SK-N-MC (cell line): ENCODE results near the gene FNDC3A.

Source experiments
- EZH2 ChIP-seq: fragments of 200-600 bp; sonication (generic); IDR thresholded peaks from one replicate; pipeline ENCODE4 v1.6.1; 2017; ENCODE audit warnings: antibody characterized with exemption
- FOXP2 ChIP-seq: optimal IDR thresholded peaks from 2 replicates; pipeline ENCODE3; 2011; ENCODE audit warnings: mild to moderate bottlenecking, moderate library complexity; ENCODE audit not compliant: insufficient read depth; ENCODE audit errors: extremely low read length, control extremely low read depth
- POLR2AphosphoS5 ChIP-seq: IDR thresholded peaks from 2 replicates; pipeline ENCODE4 v1.6.1; 2012; ENCODE audit warnings: mild to moderate bottlenecking, low read depth, low read length, borderline replicate concordance

GRCh38 chr13:49021953-49022352 is 46.2 kb downstream of the FNDC3A start:
- TF ChIP-seq EZH2: no peak
- TF ChIP-seq POLR2AphosphoS5: no peak
- no peak for TF ChIP-seq FOXP2
